ENCODE data around the gene LHX3. TPM values are rescaled to one million over a fixed set of nuclear protein-coding genes. Genes with fewer than 3 reads are reported as not detected.

LHX3 gene
- total and polyA plus RNA-seq, 10 of the 15 experiments (the other 5 are each of a cell fraction or from before 2014, with no cell fraction given), result not detected

GRCh38 chr9:136222906-136223285, 18.0 kb upstream of the LHX3 start:
- H3K4me1 ChIP-seq (ENCODE audit: control insufficient read depth, insufficient read depth, low read length), result peaks cover 19% of the 10 kb centered on the region
- POLR2A ChIA-PET, result no interaction called here
- no peak overlapping the region for H3K4me3 ChIP-seq
- peaks cover 16 to 40% of the 10 kb centered on the region in 2 experiments for H3K36me3 ChIP-seq (ENCODE audit: control insufficient read depth in 2 of 2, insufficient read depth in 2 of 2, low read length in 1 of 2)
- no peak overlapping the region for H3K9ac ChIP-seq (ENCODE audit: control insufficient read depth, insufficient read depth, low read length)
- peaks cover 10% of the 10 kb centered on the region for H3K79me2 ChIP-seq (ENCODE audit: control insufficient read depth, insufficient read depth, low read length)
- no peaks in the 10 kb centered on the region for H3K9me3 ChIP-seq (replicated peaks; ENCODE audit: control insufficient read depth, insufficient read depth, low read length)
- no peak overlapping the region for H2AFZ ChIP-seq (ENCODE audit: control insufficient read depth, low read depth, low read length)
- no peak overlapping the region for H3K4me2 ChIP-seq (ENCODE audit: control insufficient read depth, insufficient read depth)
- no TSS peak for BruUV-seq (replicated peaks)
- CTCF ChIA-PET, result interaction anchor here (6.5 kb wide), 1 partner anchor 20 kb away, joined by 30 read pairs; no protein-coding TSS in a partner anchor
- in situ Hi-C loops (cut with MboI) (no loop called here), intact Hi-C loops (cut with micrococcal nuclease; ENCODE audit: unreplicated experiment) (no loop called here)
- SMC1A ChIA-PET (ENCODE audit: uncharacterized antibody, unreplicated experiment), result no interaction called here
- no peaks in the 10 kb centered on the region for H4K20me1 ChIP-seq (ENCODE audit: control insufficient read depth, insufficient read depth)
- WGBS (ENCODE audit: insufficient coverage, insufficient replicate concordance, low lambda C conversion rate, missing lambda C conversion rate), result 97% methylated on average over 13 of the region's 13 CpGs
- no peak for FAIRE-seq
- TF ChIP-seq FOS (IDR thresholded peaks at IDR 0.05; ENCODE audit: borderline replicate concordance, extremely low read depth, insufficient read length) (no peak), CREB1 (IDR thresholded peaks at IDR 0.05; ENCODE audit: low read depth) (no peak), SUZ12 (IDR thresholded peaks at IDR 0.05; ENCODE audit: unreplicated experiment) (no peak), DPF2 (IDR thresholded peaks at IDR 0.05) (no peak), STAT3 (IDR thresholded peaks at IDR 0.05; ENCODE audit: low read depth, low read length) (no peak), RUNX3 (IDR thresholded peaks at IDR 0.05; ENCODE audit: low read length) (no peak)
- H3K27me3 ChIP-seq (replicated peaks in 1 of 2; ENCODE audit: control insufficient read depth in 2 of 2, insufficient read depth in 2 of 2, low read length in 1 of 2), result no peaks in the 10 kb centered on the region
- RAD21 ChIA-PET (ENCODE audit: unreplicated experiment), result no interaction called here
- no peak for ATAC-seq
- no peak overlapping the region for H3K27ac ChIP-seq (ENCODE audit: control insufficient read depth, insufficient read depth)
- DNase-seq (ENCODE audit: low read depth, low spot score), result no peak

- H3K4me2 ChIP-seq (ENCODE audit: control insufficient read depth, insufficient read depth), result no peak overlapping the region
- H3K79me2 ChIP-seq (ENCODE audit: control insufficient read depth, insufficient read depth, low read length), result peaks cover 10% of the 10 kb centered on the region
- H3K4me3 ChIP-seq, result no peak overlapping the region
- ATAC-seq, result no peak
- H3K9me3 ChIP-seq (replicated peaks; ENCODE audit: control insufficient read depth, insufficient read depth, low read length), result no peaks in the 10 kb centered on the region
- ChIA-PET POLR2A (no interaction called here), CTCF (no interaction called here), RAD21 (ENCODE audit: unreplicated experiment) (no interaction called here), SMC1A (ENCODE audit: uncharacterized antibody, unreplicated experiment) (no interaction called here)
- H3K4me1 ChIP-seq (ENCODE audit: control insufficient read depth, insufficient read depth, low read length), result peaks cover 19% of the 10 kb centered on the region
- H3K9ac ChIP-seq (ENCODE audit: control insufficient read depth, insufficient read depth, low read length), result no peak overlapping the region
- intact Hi-C loops (cut with micrococcal nuclease; ENCODE audit: unreplicated experiment) (no loop called here), in situ Hi-C loops (cut with MboI) (no loop called here)
- FAIRE-seq, result no peak
- no peak overlapping the region for H2AFZ ChIP-seq (ENCODE audit: control insufficient read depth, low read depth, low read length)
- no peak for DNase-seq (ENCODE audit: low read depth, low spot score)
- WGBS (ENCODE audit: insufficient coverage, insufficient replicate concordance, low lambda C conversion rate, missing lambda C conversion rate), result 98% methylated on average over 36 of the region's 38 CpGs
- peaks cover 16 to 41% of the 10 kb centered on the region in 2 experiments for H3K36me3 ChIP-seq (ENCODE audit: control insufficient read depth in 2 of 2, insufficient read depth in 2 of 2, low read length in 1 of 2)
- no TSS peak for BruUV-seq (replicated peaks)
- no peak overlapping the region for H3K27ac ChIP-seq (ENCODE audit: control insufficient read depth, insufficient read depth)
- H3K27me3 ChIP-seq (replicated peaks in 1 of 2; ENCODE audit: control insufficient read depth in 2 of 2, insufficient read depth in 2 of 2, low read length in 1 of 2), result no peaks in the 10 kb centered on the region
- no peaks in the 10 kb centered on the region for H4K20me1 ChIP-seq (ENCODE audit: control insufficient read depth, insufficient read depth)
- TF ChIP-seq SMARCA5 (IDR thresholded peaks at IDR 0.05) (no peak), ZZZ3 (IDR thresholded peaks at IDR 0.05; ENCODE audit: control insufficient read depth, insufficient read length, low read depth) (no peak), JUND (IDR thresholded peaks at IDR 0.05; ENCODE audit: low read depth, low read length) (no peak), ETV6 (conservative IDR thresholded peaks at IDR 0.05 in 1 of 2, IDR thresholded peaks at IDR 0.05 in 1 of 2; ENCODE audit: borderline replicate concordance in 1 of 2, low read depth in 1 of 2) (no peak), ELK1 (IDR thresholded peaks at IDR 0.05; ENCODE audit: low read depth, low read length) (no peak), ZNF24 (IDR thresholded peaks at IDR 0.05) (no peak), BCLAF1 (IDR thresholded peaks at IDR 0.05) (no peak)
Observed at GRCh38 chr9:136222166-136222905, 17.4 kb upstream of the LHX3 start.

Measured in GM12878 (cell line).